Measurements from ENCODE around the gene WNT9B.

DNA sequence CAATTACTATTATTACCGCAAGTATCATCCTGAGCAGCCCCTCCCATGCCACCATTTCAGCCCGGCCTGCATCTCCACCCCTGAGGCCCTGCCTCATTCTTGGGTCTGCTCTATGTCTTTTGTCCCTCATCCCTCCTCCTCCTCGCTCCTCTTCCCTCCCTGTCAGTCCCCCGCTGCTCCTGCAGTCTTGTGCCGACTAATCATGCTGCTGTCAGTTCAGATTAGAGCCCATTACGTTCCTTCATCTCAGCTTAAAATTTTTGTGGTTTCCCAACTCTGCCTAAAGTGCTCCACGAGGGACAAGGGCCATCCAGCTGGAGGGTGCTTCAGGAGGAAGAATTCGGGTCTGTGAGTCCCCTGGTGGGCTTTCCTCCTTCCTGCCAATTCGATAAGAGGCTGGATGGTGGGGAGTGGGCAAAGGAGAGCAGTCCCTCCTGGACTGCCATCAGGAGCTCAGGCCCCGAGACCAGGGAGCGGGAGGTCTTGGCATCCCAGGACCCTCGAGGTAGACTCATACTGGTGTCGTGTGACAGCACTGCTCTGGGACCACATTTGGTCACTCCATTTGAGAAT, 38.7 kb downstream of the WNT9B start:
- TF ChIP-seq, protein P1, sequence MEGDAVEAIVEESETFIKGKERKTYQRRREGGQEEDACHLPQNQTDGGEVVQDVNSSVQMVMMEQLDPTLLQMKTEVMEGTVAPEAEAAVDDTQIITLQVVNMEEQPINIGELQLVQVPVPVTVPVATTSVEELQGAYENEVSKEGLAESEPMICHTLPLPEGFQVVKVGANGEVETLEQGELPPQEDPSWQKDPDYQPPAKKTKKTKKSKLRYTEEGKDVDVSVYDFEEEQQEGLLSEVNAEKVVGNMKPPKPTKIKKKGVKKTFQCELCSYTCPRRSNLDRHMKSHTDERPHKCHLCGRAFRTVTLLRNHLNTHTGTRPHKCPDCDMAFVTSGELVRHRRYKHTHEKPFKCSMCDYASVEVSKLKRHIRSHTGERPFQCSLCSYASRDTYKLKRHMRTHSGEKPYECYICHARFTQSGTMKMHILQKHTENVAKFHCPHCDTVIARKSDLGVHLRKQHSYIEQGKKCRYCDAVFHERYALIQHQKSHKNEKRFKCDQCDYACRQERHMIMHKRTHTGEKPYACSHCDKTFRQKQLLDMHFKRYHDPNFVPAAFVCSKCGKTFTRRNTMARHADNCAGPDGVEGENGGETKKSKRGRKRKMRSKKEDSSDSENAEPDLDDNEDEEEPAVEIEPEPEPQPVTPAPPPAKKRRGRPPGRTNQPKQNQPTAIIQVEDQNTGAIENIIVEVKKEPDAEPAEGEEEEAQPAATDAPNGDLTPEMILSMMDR (IDR thresholded peaks at IDR 0.05): no peak
- TF ChIP-seq POLR2A (IDR thresholded peaks at IDR 0.05; ENCODE audit: low read depth): no peak

Measured in esophagus muscularis mucosa (tissue), 3 donors.